ENCODE results near the gene AQP12B. TPM values are rescaled to one million over a fixed set of nuclear protein-coding genes. Genes with fewer than 3 reads are reported as not detected.

Gene AQP12B
- total and polyA plus RNA-seq, 2 of the 13 experiments (the other 11 are each of a cell fraction or from before 2014, with no cell fraction given) = not detected

- Histone ChIP-seq H3K4me2 (ENCODE audit: low read depth, low read length) (no peak overlapping the region), H3K4me1 (ENCODE audit: insufficient read depth, low read length) (no peaks in the 10 kb centered on the region), H3K79me2 (ENCODE audit: insufficient read depth, low read length) (no peaks in the 10 kb centered on the region), H3K9ac (ENCODE audit: insufficient read depth, low read depth, low read length) (no peak overlapping the region), H2AFZ (ENCODE audit: low read length) (no peak overlapping the region), H4K20me1 (ENCODE audit: insufficient read depth, low read length) (no peaks in the 10 kb centered on the region), H3K27ac (ENCODE audit: extremely low read length, insufficient read depth, low read length) (no peak overlapping the region), H3K9me3 (ENCODE audit: low read length) (no peaks in the 10 kb centered on the region), H3K27me3 (ENCODE audit: control insufficient read depth in 1 of 2, insufficient read depth in 2 of 2, low read length in 2 of 2) (peaks cover 48 to 95% of the 10 kb centered on the region in 2 experiments), H3K4me3 (replicated peaks in 1 of 3; ENCODE audit: insufficient read depth in 1 of 3, low read depth in 2 of 3, low read length in 3 of 3) (no peak overlapping the region), H3K36me3 (replicated peaks in 1 of 2; ENCODE audit: control insufficient read depth in 1 of 2, insufficient read depth in 2 of 2, low read length in 2 of 2) (no peaks in the 10 kb centered on the region)
- DNase-seq (ENCODE audit: low spot score) = no peak
- FAIRE-seq = no peak
- WGBS (ENCODE audit: low lambda C conversion rate) = 2% methylated on average over 6 of the region's 10 CpGs
- ATAC-seq = no peak
- ChIA-PET POLR2A (no interaction called here), CTCF (ENCODE audit: low intra/inter-chr PET ratio, low total read pairs) (no interaction called here)
- TF ChIP-seq ZEB1 (IDR thresholded peaks at IDR 0.05; ENCODE audit: insufficient replicate concordance, low read depth) = no peak
- no peak for TF ChIP-seq MTA1 (CRISPR knock-in tag; IDR thresholded peaks at IDR 0.05; ENCODE audit: borderline replicate concordance)
- TF ChIP-seq ZNF10 (CRISPR knock-in tag; IDR thresholded peaks at IDR 0.05; ENCODE audit: borderline replicate concordance, low read depth) = no peak
- TF ChIP-seq ZNF292 (CRISPR knock-in tag; IDR thresholded peaks at IDR 0.05; ENCODE audit: borderline replicate concordance, low read depth) = no peak
- no peak for TF ChIP-seq NR2C2 (CRISPR knock-in tag; IDR thresholded peaks at IDR 0.05; ENCODE audit: borderline replicate concordance)
- TF ChIP-seq, protein P1, sequence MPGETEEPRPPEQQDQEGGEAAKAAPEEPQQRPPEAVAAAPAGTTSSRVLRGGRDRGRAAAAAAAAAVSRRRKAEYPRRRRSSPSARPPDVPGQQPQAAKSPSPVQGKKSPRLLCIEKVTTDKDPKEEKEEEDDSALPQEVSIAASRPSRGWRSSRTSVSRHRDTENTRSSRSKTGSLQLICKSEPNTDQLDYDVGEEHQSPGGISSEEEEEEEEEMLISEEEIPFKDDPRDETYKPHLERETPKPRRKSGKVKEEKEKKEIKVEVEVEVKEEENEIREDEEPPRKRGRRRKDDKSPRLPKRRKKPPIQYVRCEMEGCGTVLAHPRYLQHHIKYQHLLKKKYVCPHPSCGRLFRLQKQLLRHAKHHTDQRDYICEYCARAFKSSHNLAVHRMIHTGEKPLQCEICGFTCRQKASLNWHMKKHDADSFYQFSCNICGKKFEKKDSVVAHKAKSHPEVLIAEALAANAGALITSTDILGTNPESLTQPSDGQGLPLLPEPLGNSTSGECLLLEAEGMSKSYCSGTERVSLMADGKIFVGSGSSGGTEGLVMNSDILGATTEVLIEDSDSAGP (CRISPR knock-in tag; IDR thresholded peaks at IDR 0.05; ENCODE audit: borderline replicate concordance) = peak; percentile 37; the same call in 1 of the 2 replicates
- TF ChIP-seq ZNF652 (CRISPR knock-in tag; IDR thresholded peaks at IDR 0.05; ENCODE audit: borderline replicate concordance, low read depth) = no peak
- BruUV-seq (replicated peaks) = no TSS peak
- in situ Hi-C loops (cut with HindIII; ENCODE audit: extremely low pct_ligation_motif_present, low pct_unique_long_range_greater_than_20kb) (no loop called here), intact Hi-C loops (cut with micrococcal nuclease; ENCODE audit: unreplicated experiment) (no loop called here)
These were observed 48.0 kb upstream of the AQP12B start for GRCh38 chr2:240730501-240731177.

Data from HepG2 (cell line).